ENCODE data around the gene ZNF462. TPM values are rescaled to one million over a fixed set of nuclear protein-coding genes. Genes with fewer than 3 reads are reported as not detected.

ZNF462 gene
- total RNA-seq, 1 donor from 2014 or later = 0.37 TPM

DNA sequence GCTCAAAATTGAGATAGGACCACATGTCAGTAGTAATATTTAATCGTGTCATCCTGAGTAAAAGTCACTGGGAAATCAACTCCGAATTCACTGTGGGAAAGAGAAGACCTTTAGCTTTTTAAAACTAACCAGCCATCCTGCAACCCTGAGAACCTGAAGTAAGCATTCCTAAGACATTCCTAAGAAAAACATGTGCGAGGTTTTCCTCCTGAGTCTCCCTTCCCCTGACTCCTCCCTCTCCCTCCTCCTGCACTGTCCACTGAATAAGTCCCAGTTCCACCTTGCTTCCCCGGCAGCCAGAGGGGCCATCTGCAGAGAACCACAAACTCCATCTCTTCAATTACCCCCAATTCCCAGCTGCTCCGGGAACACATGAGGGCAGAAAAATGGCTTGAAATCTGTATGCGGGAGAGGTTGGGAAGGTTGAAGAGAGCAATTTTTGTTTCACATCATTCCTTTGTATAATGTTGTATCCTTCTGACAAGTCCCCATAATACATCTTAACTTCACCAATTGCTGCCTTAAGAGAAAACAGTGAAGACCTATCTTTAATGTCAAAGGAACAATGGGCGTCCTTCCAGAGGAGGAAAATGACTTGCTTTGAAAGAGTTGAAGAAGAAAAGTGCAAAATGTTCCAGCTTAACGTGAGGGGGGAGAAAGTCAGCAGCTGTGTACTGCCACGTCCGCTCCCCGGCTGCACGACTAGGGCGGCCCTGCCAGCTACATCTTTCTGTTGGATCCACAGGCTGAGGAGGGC is 186.3 kb downstream of the ZNF462 start:
- Mint-ChIP-seq H3K27me3 (no peaks in the 10 kb centered on the region), H3K9me3 (no peaks in the 10 kb centered on the region), H3K36me3 (ENCODE audit: low read depth) (no peaks in the 10 kb centered on the region), H3K4me3 (no peak overlapping the region), H3K27ac (no peak overlapping the region), H3K4me1 (no peaks in the 10 kb centered on the region)
- intact Hi-C loops (cut with micrococcal nuclease) = no loop called here
- no peak for DNase-seq

DNA sequence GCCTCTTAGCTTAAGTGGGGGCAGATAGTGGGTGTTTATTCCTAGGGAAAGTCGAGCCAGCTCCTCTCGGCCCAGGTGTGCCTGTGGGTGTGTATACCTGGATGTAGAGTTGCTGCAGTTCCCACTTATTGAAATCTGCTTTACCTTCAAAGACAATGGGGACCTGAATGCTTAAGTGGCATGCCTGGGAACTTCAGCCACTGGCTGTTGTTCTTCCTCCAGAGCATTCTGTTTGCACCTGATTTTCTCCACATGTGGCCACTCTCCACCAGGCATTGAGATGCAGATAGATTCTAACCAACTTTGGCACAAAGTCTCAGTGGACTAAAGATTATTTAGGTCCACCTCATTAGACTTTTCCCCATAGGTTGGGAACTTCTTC is 186.8 kb downstream of the ZNF462 start:
- H3K4me1 Mint-ChIP-seq = no peaks in the 10 kb centered on the region
- H3K27me3 Mint-ChIP-seq = no peaks in the 10 kb centered on the region
- H3K4me3 Mint-ChIP-seq = no peak overlapping the region
- DNase-seq = no peak
- no peaks in the 10 kb centered on the region for H3K9me3 Mint-ChIP-seq
- H3K36me3 Mint-ChIP-seq (ENCODE audit: low read depth) = no peaks in the 10 kb centered on the region
- H3K27ac Mint-ChIP-seq = no peak overlapping the region
- intact Hi-C loops (cut with micrococcal nuclease) = no loop called here

DNA sequence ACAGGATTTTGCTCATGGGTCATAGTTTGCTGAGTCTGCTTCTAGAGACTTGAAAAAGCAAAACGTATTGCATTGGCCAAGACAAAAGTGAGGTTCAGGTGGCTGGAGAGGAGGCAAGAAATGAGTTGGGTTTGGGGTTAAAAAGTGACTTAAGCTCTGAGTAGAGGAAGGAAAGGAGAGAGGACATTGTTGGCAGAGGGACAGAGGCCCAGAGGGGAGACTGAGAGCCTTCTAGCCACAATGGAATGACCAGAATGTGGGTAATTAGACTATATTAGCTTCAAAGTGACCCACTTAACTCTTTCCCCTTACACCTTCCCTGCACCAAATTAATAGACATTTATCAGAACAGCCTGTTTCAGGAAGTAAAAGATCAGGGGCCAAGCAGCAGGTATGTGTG is 188.4 kb downstream of the ZNF462 start:
- no peak for DNase-seq
- intact Hi-C loops (cut with micrococcal nuclease) = no loop called here
- Mint-ChIP-seq H3K4me3 (no peak overlapping the region), H3K4me1 (no peaks in the 10 kb centered on the region), H3K27ac (no peak overlapping the region), H3K9me3 (no peaks in the 10 kb centered on the region), H3K27me3 (no peaks in the 10 kb centered on the region), H3K36me3 (ENCODE audit: low read depth) (no peaks in the 10 kb centered on the region)

DNA sequence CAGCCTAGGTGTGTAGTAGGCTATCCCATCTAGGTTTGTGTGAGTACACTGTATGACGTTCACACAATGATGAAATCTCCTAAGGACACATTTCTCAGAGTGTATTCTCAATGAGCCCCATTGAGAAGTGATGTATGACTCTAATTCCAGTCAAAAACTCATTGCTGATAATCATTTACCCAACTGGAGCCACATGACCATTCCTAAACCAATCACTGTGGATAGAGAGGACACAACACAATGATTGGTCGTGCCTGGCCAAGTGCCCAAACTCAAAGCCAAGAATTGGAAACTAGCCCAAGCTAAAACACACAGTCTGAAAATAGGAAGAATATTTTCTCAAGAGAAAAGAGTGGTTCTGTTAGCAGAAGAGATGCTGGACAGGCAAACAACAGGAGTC is 191.2 kb downstream of the ZNF462 start:
- H3K27me3 Mint-ChIP-seq = no peaks in the 10 kb centered on the region
- no peak for DNase-seq
- no peak overlapping the region for H3K27ac Mint-ChIP-seq

DNA sequence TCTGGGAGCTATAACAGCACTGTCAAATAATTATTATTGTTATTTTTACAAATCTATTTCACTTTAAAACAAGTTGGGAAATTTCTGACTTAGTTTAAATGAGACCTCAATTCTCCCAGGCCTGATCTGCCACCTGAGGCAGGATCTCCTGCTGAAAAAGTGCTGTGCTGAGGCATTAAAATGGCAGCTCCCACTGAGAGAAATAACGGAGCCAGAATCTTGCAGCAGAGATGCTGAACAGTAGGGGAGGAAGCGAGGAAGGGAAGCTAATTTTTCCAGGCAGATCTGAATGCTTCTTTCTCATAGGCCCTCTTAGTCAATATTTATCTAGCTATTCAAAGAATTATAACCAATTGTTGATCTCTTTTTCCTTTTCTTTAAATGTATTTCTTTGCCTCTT is 196.3 kb downstream of the ZNF462 start:
- intact Hi-C loops (cut with micrococcal nuclease) = no loop called here
- Mint-ChIP-seq H3K4me3 (no peak overlapping the region), H3K9me3 (no peaks in the 10 kb centered on the region), H3K27ac (no peak overlapping the region), H3K36me3 (ENCODE audit: low read depth) (no peaks in the 10 kb centered on the region), H3K27me3 (no peaks in the 10 kb centered on the region), H3K4me1 (no peaks in the 10 kb centered on the region)
- no peak for DNase-seq

More for the DNA sequence above, 191.2 kb downstream of the ZNF462 start:
- intact Hi-C loops (cut with micrococcal nuclease) = no loop called here
- H3K4me3 Mint-ChIP-seq = no peak overlapping the region
- no peaks in the 10 kb centered on the region for H3K9me3 Mint-ChIP-seq
- H3K36me3 Mint-ChIP-seq (ENCODE audit: low read depth) = no peaks in the 10 kb centered on the region
- no peaks in the 10 kb centered on the region for H3K4me1 Mint-ChIP-seq

DNA sequence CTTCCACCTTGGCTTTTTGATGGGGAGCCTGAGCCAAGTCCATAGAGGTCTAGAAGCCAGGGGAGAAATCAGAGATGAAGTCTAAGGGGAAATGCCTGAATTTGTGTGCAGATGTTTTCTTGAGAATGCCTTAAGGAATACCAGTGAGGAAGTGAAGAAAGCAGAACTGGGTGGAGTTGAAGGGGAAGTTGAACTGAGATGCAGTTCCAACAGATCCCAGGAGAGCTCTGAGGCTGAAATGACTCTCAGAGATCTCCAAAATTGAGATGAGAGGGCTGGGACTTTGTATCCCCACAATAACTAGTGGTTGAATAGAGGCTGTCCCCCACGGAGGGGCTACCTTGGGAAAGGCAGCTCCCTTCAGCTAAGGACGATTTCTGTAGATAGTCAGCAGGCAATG is 197.1 kb downstream of the ZNF462 start:
- Mint-ChIP-seq H3K27ac (no peak overlapping the region), H3K27me3 (no peaks in the 10 kb centered on the region), H3K4me3 (no peak overlapping the region), H3K4me1 (no peaks in the 10 kb centered on the region), H3K9me3 (no peaks in the 10 kb centered on the region), H3K36me3 (ENCODE audit: low read depth) (no peaks in the 10 kb centered on the region)
- intact Hi-C loops (cut with micrococcal nuclease) = no loop called here
- DNase-seq = no peak
